H9 (cell line): ENCODE measurements around the gene MPL. TPM values are rescaled to one million over a fixed set of nuclear protein-coding genes. Genes with fewer than 3 reads are reported as not detected.

ENCODE experiments used
- DNase-seq: peaks from one replicate; pipeline ENCODE4 v3.0.0-alpha.2; 2017
- H2AFZ ChIP-seq: one replicate; pipeline ENCODE4 v1.6.1; 2013; ENCODE audit warnings: mild to moderate bottlenecking, low read length, control low read depth, moderate library complexity
- H2AK5ac ChIP-seq: 2 replicates; pipeline ENCODE4 v1.6.1; 2013; ENCODE audit warnings: low read length, control low read depth, mixed read lengths; ENCODE audit not compliant: insufficient read length
- H2BK120ac ChIP-seq: one replicate; pipeline ENCODE4 v1.6.1; 2013; ENCODE audit warnings: low read depth, mild to moderate bottlenecking, low read length, control low read depth, inconsistent platforms; ENCODE audit not compliant: poor library complexity, severe bottlenecking
- H2BK12ac ChIP-seq: 2 replicates; pipeline ENCODE4 v1.6.1; 2013; ENCODE audit warnings: low read length, control low read depth, mixed read lengths, low read depth; ENCODE audit not compliant: insufficient read length
- H2BK15ac ChIP-seq: 2 replicates; pipeline ENCODE4 v1.6.1; 2013; ENCODE audit warnings: low read depth, low read length, control low read depth
- H2BK20ac ChIP-seq: one replicate; pipeline ENCODE4 v1.6.1; 2013; ENCODE audit warnings: low read depth, mild to moderate bottlenecking, low read length, control low read depth, inconsistent platforms; ENCODE audit not compliant: poor library complexity, severe bottlenecking
- H2BK5ac ChIP-seq: 2 replicates; pipeline ENCODE4 v1.6.1; 2013; ENCODE audit warnings: low read length, control low read depth, mixed read lengths; ENCODE audit not compliant: insufficient read length
- H3K14ac ChIP-seq: 2 replicates; pipeline ENCODE4 v1.6.1; 2013; ENCODE audit warnings: low read length, control low read depth; ENCODE audit not compliant: insufficient read depth
- H3K18ac ChIP-seq: 2 replicates; pipeline ENCODE4 v1.6.1; 2013; ENCODE audit warnings: low read depth, mild to moderate bottlenecking, mixed read lengths, low read length, control low read depth; ENCODE audit not compliant: insufficient read length
- H3K23ac ChIP-seq: 2 replicates; pipeline ENCODE4 v1.6.1; 2013; ENCODE audit warnings: low read length, control low read depth, mixed read lengths, low read depth; ENCODE audit not compliant: insufficient read length
- H3K23me2 ChIP-seq: 2 replicates; pipeline ENCODE4 v1.6.1; 2013; ENCODE audit warnings: low read depth, mild to moderate bottlenecking, mixed read lengths, low read length, control low read depth; ENCODE audit not compliant: insufficient read length, poor library complexity, severe bottlenecking
- H3K27ac ChIP-seq: 2 replicates; pipeline ENCODE4 v1.5.1; 2013; ENCODE audit warnings: low read length, control low read depth, mixed read lengths, low read depth; ENCODE audit not compliant: insufficient read length
- H3K27me3 ChIP-seq: 2 replicates; pipeline ENCODE4 v1.6.1; 2013; ENCODE audit warnings: low read length, control low read depth, inconsistent platforms; ENCODE audit not compliant: insufficient read depth
- H3K4ac ChIP-seq: 2 replicates; pipeline ENCODE4 v1.6.1; 2013; ENCODE audit warnings: low read depth, mild to moderate bottlenecking, control low read depth, inconsistent platforms, low read length, moderate library complexity
- H3K4me1 ChIP-seq: 2 replicates; pipeline ENCODE4 v1.6.1; 2013; ENCODE audit warnings: low read length, control low read depth, inconsistent platforms; ENCODE audit not compliant: insufficient read depth
- H3K4me2 ChIP-seq: 2 replicates; pipeline ENCODE4 v1.6.1; 2013; ENCODE audit warnings: low read length, control low read depth, mixed read lengths; ENCODE audit not compliant: insufficient read length, insufficient read depth
- H3K56ac ChIP-seq: 2 replicates; pipeline ENCODE4 v1.6.1; 2013; ENCODE audit warnings: low read depth, mild to moderate bottlenecking, mixed read lengths, low read length, control low read depth; ENCODE audit not compliant: insufficient read length
- H3K79me1 ChIP-seq: 2 replicates; pipeline ENCODE4 v1.6.1; 2013; ENCODE audit warnings: low read depth, mild to moderate bottlenecking, moderate library complexity, low read length, control low read depth, inconsistent platforms; ENCODE audit not compliant: insufficient read depth, poor library complexity, severe bottlenecking
- H3K79me2 ChIP-seq: 2 replicates; pipeline ENCODE4 v1.6.1; 2013; ENCODE audit warnings: low read length, control low read depth, inconsistent platforms; ENCODE audit not compliant: insufficient read depth
- H3K9ac ChIP-seq: 2 replicates; pipeline ENCODE4 v1.6.1; 2013; ENCODE audit warnings: low read length, control low read depth, mixed read lengths; ENCODE audit not compliant: insufficient read length; ENCODE audit errors: extremely low read depth
- H3K9me3 ChIP-seq: one replicate; pipeline ENCODE4 v1.6.1; 2013; ENCODE audit warnings: low read depth, low read length, inconsistent platforms; ENCODE audit not compliant: control insufficient read depth
- H3T11ph ChIP-seq: one replicate; pipeline ENCODE4 v1.6.1; 2013; ENCODE audit warnings: mild to moderate bottlenecking, low read length, control low read depth, inconsistent platforms
- H4K20me1 ChIP-seq: one replicate; pipeline ENCODE4 v1.6.1; 2013; ENCODE audit not compliant: control insufficient read depth, insufficient read length, insufficient read depth
- H4K5ac ChIP-seq: 2 replicates; pipeline ENCODE4 v1.6.1; 2013; ENCODE audit warnings: low read depth, mild to moderate bottlenecking, mixed read lengths, low read length, control low read depth; ENCODE audit not compliant: insufficient read length
- H4K8ac ChIP-seq: replicated peaks from 2 replicates; pipeline ENCODE4 v1.6.1; 2013; ENCODE audit warnings: low read length, control low read depth, mixed read lengths, low read depth; ENCODE audit not compliant: insufficient read length
- H4K91ac ChIP-seq: 2 replicates; pipeline ENCODE4 v1.6.1; 2013; ENCODE audit warnings: low read depth, mild to moderate bottlenecking, moderate library complexity, mixed read lengths, low read length, control low read depth; ENCODE audit not compliant: insufficient read length
- H3K27ac Mint-ChIP-seq, 3 experiments: 2 replicates in 2 of 3; 3 replicates in 1 of 3; pipeline ENCODE4 v1.8.0; 2020 to 2021; ENCODE audit warnings: mixed read lengths in 3 of 3, mild to moderate bottlenecking in 1 of 3, moderate library complexity in 1 of 3
- H3K27me3 Mint-ChIP-seq: 2 replicates; pipeline ENCODE4 v1.8.0; 2021; ENCODE audit warnings: low read depth, mild to moderate bottlenecking, moderate library complexity, mixed read lengths
- H3K36me3 Mint-ChIP-seq, 3 experiments: 2 replicates in 2 of 3; 3 replicates in 1 of 3; pipeline ENCODE4 v1.8.0; 2020 to 2021; ENCODE audit warnings: low read depth in 3 of 3, mixed read lengths in 3 of 3; ENCODE audit not compliant: insufficient read depth in 1 of 3
- H3K4me1 Mint-ChIP-seq, 2 experiments: 2 replicates each; pipeline ENCODE4 v1.8.0; 2020; ENCODE audit warnings: mixed read lengths in 2 of 2
- H3K4me3 Mint-ChIP-seq, 2 experiments: 2 replicates in 1 of 2; 3 replicates in 1 of 2; pipeline ENCODE4 v1.8.0; 2020 to 2021; ENCODE audit warnings: mild to moderate bottlenecking in 2 of 2, mixed read lengths in 2 of 2, moderate library complexity in 1 of 2
- H3K9me3 Mint-ChIP-seq, 2 experiments: 2 replicates in 1 of 2; 3 replicates in 1 of 2; pipeline ENCODE4 v1.8.0; 2020; ENCODE audit warnings: mild to moderate bottlenecking in 2 of 2, mixed read lengths in 2 of 2, moderate library complexity in 1 of 2
- WGBS: extraction: QIAGEN DNeasy Blood & Tissue Kit; methylation state at CpG from one replicate; pipeline ENCODE4 v1.1.7; 2013; ENCODE audit warnings: missing lambda C conversion rate, low lambda C conversion rate, mixed read lengths; ENCODE audit not compliant: insufficient read length; ENCODE audit errors: extremely low coverage; 5-methylcytosine and 5-hydroxymethylcytosine counted together
- total RNA-seq: library from RNA; stranded (reverse); gene quantifications from 2 replicates; pipeline ENCODE4 v1.2.1, GENCODE V29; 2021
- TF ChIP-seq, protein P1 (sequence below): fragments of 200-600 bp; sonication (generic); conservative IDR thresholded peaks from 3 replicates; pipeline ENCODE4 v1.8.0; 2021; ENCODE audit warnings: antibody characterized with exemption, mild to moderate bottlenecking

The MPL gene
- total RNA-seq, 1 experiment from 2014 or later = not detected

DNA sequence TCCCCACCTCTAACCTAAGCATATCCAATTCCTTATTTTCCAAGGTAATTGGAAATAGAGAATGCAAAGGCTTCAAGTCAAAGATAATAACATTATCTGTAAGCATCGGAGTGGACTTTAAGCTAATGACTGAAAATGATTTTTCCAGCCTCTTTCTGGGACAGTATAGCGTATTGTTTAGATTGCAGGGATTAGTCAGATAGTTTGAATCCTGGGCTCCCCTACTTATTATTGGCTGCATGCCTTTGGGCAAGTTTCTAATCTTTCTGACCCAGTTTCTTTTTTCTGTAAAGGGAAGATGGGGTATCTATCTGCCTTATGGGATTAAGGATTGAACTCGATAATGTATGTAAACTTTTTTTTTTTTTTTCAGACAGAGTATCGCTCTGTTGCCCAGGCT, 19.6 kb downstream of the MPL start:
- Histone ChIP-seq H3K4me2 (no peak overlapping the region), H4K91ac (no peak overlapping the region), H3T11ph (no peak overlapping the region), H2AK5ac (no peak overlapping the region), H3K4me1 (peaks cover 6% of the 10 kb centered on the region; the same call in 1 of the 2 replicates), H2BK12ac (no peak overlapping the region), H3K23ac (no peak overlapping the region), H4K20me1 (no peaks in the 10 kb centered on the region), H4K8ac (no peak overlapping the region), H2BK5ac (no peak overlapping the region), H2BK20ac (no peak overlapping the region), H3K79me2 (peaks cover 15% of the 10 kb centered on the region; the same call in 1 of the 2 replicates), H2BK120ac (no peak overlapping the region), H3K9me3 (no peaks in the 10 kb centered on the region), H3K79me1 (peaks cover 14% of the 10 kb centered on the region), H3K56ac (no peak overlapping the region), H3K27me3 (no peaks in the 10 kb centered on the region), H3K14ac (no peak overlapping the region), H3K4ac (no peak overlapping the region), H3K23me2 (peaks cover 5% of the 10 kb centered on the region), H3K27ac (no peak overlapping the region), H4K5ac (no peak overlapping the region), H3K18ac (no peak overlapping the region), H3K9ac (no peak overlapping the region), H2AFZ (no peak overlapping the region), H2BK15ac (no peak overlapping the region)
- no CpG with 5 or more reads among the region's 4 CpGs for WGBS
- Mint-ChIP-seq H3K9me3 (no peaks in the 10 kb centered on the region; a peak in 2 of 5 replicates), H3K4me1 (peaks cover 29 to 37% of the 10 kb centered on the region in 2 experiments), H3K27me3 (no peaks in the 10 kb centered on the region; the same call in 1 of the 2 replicates), H3K4me3 (peak overlapping the region; percentile 91 to 92; a peak in 4 of 5 replicates), H3K27ac (no peak overlapping the region; a peak in 1 of 7 replicates), H3K36me3 (peaks cover 29 to 41% (median 33%) of the 10 kb centered on the region in 3 experiments)
- TF ChIP-seq, protein P1, sequence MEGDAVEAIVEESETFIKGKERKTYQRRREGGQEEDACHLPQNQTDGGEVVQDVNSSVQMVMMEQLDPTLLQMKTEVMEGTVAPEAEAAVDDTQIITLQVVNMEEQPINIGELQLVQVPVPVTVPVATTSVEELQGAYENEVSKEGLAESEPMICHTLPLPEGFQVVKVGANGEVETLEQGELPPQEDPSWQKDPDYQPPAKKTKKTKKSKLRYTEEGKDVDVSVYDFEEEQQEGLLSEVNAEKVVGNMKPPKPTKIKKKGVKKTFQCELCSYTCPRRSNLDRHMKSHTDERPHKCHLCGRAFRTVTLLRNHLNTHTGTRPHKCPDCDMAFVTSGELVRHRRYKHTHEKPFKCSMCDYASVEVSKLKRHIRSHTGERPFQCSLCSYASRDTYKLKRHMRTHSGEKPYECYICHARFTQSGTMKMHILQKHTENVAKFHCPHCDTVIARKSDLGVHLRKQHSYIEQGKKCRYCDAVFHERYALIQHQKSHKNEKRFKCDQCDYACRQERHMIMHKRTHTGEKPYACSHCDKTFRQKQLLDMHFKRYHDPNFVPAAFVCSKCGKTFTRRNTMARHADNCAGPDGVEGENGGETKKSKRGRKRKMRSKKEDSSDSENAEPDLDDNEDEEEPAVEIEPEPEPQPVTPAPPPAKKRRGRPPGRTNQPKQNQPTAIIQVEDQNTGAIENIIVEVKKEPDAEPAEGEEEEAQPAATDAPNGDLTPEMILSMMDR = no peak
- no peak for DNase-seq
